GM12872 (cell line): ENCODE measurements around the gene ZMPSTE24.
A peak's percentile ranks its signal among the peaks of the same experiment; 100 is the strongest.

Source experiments
- TF ChIP-seq, protein P1 (sequence below): IDR thresholded peaks from 3 replicates; pipeline ENCODE4 v1.5.1; 2011; ENCODE audit warnings: low read depth, mild to moderate bottlenecking, low read length, moderate library complexity; ENCODE audit not compliant: insufficient read depth

The ZMPSTE24 gene

GRCh38 chr1:40337443-40337842 is 79.4 kb downstream of the ZMPSTE24 start:
- TF ChIP-seq, protein P1, sequence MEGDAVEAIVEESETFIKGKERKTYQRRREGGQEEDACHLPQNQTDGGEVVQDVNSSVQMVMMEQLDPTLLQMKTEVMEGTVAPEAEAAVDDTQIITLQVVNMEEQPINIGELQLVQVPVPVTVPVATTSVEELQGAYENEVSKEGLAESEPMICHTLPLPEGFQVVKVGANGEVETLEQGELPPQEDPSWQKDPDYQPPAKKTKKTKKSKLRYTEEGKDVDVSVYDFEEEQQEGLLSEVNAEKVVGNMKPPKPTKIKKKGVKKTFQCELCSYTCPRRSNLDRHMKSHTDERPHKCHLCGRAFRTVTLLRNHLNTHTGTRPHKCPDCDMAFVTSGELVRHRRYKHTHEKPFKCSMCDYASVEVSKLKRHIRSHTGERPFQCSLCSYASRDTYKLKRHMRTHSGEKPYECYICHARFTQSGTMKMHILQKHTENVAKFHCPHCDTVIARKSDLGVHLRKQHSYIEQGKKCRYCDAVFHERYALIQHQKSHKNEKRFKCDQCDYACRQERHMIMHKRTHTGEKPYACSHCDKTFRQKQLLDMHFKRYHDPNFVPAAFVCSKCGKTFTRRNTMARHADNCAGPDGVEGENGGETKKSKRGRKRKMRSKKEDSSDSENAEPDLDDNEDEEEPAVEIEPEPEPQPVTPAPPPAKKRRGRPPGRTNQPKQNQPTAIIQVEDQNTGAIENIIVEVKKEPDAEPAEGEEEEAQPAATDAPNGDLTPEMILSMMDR = no peak

DNA sequence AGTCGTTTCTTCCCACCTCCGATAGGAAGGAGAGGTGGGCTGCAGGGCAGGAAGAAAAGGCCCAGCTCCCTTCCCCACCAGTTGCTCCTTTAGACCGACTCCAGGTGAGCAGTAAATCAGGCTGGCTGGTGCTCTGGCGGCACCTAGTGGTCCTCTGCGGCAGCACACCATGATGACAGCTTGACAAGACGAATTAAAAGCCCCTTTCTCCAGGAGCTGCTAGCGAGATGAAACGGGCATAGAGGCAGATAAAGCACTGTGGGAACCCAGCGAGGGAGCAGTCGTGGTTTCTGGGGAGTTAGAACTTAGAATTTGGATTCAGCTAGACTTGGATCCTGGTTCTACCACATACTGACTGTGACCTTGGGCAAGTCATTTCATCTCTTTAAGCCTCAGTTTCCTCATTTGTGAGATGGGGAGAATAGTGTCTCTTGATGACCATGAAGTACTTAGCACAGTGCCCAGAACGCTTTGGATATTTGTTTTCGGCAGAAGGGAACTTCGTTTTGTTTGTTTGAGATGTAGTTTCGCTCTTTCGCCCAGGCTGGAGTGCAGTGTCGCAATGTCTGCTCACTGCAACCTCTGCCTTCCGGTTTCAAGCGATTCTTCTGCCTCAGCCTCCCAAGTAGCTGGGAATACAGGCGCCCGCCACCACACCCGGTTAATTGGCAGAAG is 80.8 kb downstream of the ZMPSTE24 start:
- TF ChIP-seq, protein P1 = peak; percentile 99

GRCh38 chr1:40339420-40340323 is 81.6 kb downstream of the ZMPSTE24 start:
- TF ChIP-seq, protein P1 = no peak

DNA sequence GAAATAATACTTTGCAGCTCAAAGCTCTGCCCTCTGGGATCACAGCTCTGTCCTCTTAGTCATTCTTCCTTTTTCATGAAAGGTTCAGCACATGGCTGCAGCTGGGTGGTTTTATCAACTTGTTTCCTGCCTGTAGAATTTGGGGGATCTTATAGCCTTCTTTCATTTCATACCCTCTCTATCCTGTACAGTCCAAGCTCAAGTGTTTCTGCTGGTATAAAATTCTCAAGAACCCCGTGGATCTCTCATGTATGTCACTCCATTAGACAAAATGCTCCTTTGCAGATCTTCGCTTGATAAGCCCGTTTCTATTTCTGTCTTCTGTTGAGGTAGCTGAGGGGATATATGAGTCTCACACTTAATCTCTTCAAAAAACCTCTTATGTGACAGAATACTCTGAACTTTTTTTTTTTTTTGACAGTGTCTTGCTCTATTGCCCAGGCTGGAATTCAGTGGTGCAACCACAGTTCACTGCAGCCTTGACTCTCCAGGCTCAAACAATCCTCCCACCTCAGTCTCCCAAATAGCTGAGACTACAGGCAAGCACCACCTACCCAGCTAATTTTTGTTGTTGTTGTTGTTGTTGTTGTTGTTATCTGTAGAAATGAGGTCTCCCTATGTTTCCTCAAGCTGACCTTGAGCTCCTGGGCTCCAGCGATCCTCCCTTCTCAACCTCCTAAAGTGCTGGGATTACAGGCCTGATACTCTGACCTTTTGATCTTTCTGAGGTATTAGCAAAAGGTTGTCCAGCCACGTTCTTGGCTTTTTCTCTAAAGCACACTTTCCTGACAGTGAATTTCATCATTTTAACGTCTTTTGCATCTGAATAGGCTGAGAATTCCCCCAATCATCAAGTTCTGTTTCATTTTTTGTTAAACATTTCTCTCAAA is 83.7 kb downstream of the ZMPSTE24 start:
- TF ChIP-seq, protein P1 = no peak
